RCC 7860 (cell line): Measurements from ENCODE around the gene CYTH1.
"Not testable (repeated sequence)": the region's sequence is repeated elsewhere in the genome, so short reads cannot be mapped to it uniquely, and the experiment has no call there.

Source experiments
- DNase-seq: peaks from one replicate; pipeline ENCODE4 v3.0.0-alpha.2; 2015; ENCODE audit warnings: low spot score
- FAIRE-seq: peaks from 2 replicates; lab custom pipeline; 2012; peaks lifted over from hg19 to GRCh38; lab: Jason Lieb, UNC

Gene CYTH1

GRCh38 chr17:78765821-78766220 is 16.3 kb downstream of the CYTH1 start:
- FAIRE-seq (no peak), DNase-seq (no peak)

GRCh38 chr17:78764871-78765270 is 17.2 kb downstream of the CYTH1 start:
- no peak for DNase-seq
- no peak for FAIRE-seq

DNA sequence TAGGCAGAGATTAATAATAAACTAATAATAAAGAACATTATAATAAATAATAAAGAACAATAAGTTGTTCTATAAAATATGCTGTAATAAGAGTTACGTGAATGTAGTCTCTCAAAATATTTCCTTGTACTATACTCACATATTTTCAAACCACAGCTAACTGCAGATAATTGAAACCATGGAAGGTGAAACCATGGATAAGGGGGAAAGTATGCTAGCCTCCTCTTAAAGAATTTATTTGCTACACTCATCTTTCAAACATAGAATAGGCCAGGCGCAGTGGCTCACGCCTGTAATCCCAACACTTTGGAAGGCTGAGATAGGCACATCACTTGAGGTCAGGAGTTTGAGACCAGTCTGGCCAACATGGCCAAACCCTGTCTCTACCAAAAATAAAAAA is 18.5 kb downstream of the CYTH1 start:
- no peak for DNase-seq
- FAIRE-seq: no peak

- DNase-seq: no peak
- FAIRE-seq: no peak
Measured at GRCh38 chr17:78761789-78762406, 20.2 kb downstream of the CYTH1 start.

DNA sequence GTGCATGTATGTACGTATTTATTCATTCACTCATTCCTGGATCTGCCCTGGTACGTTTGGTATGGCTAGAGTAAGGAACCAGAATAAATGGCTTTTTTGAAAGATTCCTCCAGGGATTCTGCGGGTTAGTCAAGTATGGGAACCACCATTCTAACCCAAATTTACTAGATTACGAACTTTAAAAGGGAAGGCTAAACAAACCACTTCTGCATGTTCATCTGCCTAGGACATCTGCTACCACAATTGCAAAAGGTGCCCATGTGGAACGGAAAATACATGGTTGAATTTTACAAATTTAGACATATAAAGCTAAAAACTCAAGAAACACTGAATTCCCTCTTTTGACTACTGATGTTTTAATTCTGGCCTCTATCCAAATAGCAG is 22.1 kb downstream of the CYTH1 start:
- FAIRE-seq (no peak), DNase-seq (no peak)

DNA sequence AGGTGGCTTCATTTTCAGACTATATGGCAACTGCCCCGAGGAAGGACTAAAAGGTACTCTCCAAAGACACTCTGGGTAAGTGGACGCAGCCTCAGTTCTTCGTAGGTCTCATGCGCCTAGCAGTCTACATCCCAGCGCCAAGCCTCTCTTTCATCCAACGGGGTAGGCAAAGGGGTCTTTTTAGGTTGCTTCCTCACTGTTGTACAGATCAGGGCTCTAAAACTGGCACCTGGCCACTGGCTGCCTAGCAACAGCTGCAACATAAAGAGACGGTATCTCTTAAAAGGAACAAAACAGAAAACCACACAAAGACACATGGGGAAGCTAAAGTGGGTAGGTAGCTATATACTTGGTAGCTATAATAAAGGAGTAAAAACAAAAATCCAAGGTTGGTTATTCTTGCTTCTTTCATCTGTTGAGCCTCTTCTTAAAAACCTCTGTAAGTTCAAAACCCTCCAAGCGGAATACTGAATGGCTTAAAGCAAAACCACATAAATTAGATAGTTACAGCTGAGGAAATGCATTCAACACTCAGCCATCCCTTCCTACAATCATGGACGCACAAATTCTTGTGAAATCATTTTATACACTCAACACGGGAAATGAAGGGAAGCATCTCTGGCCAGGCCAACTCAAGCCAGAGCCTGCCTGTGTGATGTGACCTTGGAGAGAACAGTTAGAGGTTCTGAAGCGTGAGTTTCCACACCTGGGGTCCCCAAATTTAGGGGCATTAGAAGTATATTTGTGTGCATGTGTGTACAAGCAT is 22.7 kb downstream of the CYTH1 start:
- no peak for FAIRE-seq
- no peak for DNase-seq

- FAIRE-seq (no peak), DNase-seq (no peak)
Measured at GRCh38 chr17:78753316-78754250, 28.5 kb downstream of the CYTH1 start.

DNA sequence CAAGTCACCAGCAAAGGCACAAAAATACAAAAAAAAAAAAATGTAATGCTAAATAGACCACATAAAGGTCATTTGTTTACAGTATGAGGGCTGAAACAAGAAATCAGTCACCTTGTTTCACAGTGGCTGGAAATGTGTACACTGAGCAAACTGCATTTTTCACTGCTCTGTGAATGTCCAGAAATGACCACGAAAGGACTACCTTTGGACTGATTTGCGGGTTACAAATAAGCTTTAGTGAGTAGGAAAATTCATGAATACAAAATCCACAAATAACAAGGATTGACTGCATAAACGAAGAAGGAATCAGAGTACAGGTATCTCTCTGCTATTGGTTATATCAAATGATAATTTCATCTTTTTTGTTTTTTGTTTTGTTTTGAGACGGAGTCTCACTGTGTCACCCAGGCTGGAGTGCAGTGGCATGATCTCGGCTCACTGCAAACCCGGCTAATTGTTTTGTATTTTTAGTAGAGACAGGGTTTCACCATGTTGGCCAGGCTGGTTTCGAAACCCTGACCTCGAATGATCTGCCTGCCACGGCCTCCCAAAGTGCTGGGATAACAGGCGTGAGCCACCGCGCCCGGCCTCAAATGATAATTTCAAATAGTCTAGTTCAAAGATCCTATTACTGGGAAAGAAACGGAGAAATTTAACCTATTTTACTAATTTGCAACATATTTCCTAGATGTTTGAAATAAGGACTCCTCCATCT is 30.5 kb downstream of the CYTH1 start:
- FAIRE-seq: no peak
- no peak for DNase-seq

DNA sequence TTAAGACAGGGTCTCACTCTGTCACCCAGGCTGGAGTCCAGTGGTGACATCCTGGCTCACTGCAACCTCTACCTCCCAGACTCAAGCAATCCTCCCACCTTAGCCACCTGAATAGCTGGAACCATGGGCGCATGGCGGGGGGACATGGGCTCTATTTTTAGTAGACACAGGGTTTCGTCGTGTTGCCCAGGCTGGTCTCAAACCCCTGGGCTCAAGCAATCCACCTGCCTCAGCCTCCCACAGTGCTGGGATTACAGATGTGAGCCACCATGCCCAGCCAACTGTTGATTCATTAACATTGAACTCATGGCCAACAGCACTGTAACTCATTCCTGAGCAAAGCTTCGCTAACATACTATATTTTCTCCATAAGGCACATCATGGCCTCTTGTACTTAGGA is 31.1 kb downstream of the CYTH1 start:
- not testable (repeated sequence) for FAIRE-seq, DNase-seq

DNA sequence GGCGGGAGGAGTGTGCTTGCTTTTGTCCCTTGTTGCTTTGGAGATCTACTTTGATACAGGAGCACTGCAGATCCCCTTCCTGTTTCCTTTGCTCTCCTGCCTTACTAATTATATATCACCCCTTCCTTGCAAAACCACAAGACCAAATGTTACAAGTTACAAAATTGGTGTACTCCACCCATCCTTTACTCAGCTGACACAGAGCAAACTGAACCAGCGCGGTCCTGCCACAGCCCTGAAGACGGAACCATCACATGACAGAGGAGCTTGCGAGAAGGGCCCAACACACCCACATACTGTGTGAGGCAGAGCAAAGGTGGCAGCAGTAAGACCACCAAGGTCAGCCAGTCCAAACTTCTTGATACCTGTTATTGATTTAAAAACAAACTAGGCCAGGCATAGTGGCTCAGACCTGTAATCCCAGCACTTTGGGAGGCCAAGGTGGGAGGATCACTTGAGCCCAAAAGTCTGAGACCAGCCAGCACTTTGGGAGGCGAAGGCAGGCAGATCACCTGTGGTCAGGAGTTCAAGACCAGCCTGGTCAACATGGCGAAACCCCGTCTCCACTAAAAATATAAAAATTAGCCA is 33.2 kb downstream of the CYTH1 start:
- no peak for FAIRE-seq
- DNase-seq: no peak

- FAIRE-seq (no peak), DNase-seq (no peak)
Measured at GRCh38 chr17:78748048-78748729, 33.9 kb downstream of the CYTH1 start.

GRCh38 chr17:78747488-78747887 is 34.6 kb downstream of the CYTH1 start:
- no peak for FAIRE-seq

GRCh38 chr17:78746949-78747269 is 35.2 kb downstream of the CYTH1 start:
- DNase-seq (no peak), FAIRE-seq (no peak)

More at GRCh38 chr17:78747488-78747887, 34.6 kb downstream of the CYTH1 start:
- no peak for DNase-seq

- DNase-seq (no peak), FAIRE-seq (no peak)
Measured at GRCh38 chr17:78746263-78746948, 35.7 kb downstream of the CYTH1 start.

GRCh38 chr17:78745407-78746088 is 36.5 kb downstream of the CYTH1 start:
- no peak for DNase-seq

GRCh38 chr17:78742901-78743300 is 39.2 kb downstream of the CYTH1 start:
- FAIRE-seq: no peak
- DNase-seq: no peak

More at GRCh38 chr17:78745407-78746088, 36.5 kb downstream of the CYTH1 start:
- no peak for FAIRE-seq

- FAIRE-seq: no peak
Measured at GRCh38 chr17:78741644-78742284, 40.3 kb downstream of the CYTH1 start.

DNA sequence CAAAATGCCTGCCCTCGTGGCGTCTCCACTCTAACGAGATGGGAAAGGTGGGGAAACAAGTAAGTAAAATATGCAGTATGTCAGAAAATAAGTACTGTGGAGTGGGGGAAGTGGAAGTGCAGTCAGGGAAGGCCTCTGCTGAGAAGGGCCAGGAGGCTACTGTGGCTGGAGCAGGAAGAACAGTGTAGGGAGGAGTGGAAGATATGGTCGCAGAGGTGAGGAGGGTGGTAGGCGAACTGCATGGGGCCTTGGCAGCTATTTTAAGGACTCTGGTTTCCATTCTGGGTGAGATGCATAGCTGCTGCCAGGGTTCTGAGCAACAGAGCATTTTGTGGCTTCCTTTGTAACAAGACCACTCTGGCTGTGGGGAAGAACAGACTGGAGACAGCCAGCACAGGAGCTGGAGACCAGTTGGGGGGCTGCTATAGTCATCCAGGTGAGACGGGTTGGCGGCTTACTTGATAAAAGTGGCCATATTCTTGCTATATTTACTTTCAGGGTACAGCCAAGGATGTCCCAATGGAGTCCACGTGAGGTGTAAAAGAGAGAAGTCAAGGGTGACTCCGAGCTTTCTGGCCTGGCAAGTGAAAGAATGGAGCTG is 42.6 kb downstream of the CYTH1 start:
- DNase-seq (no peak), FAIRE-seq (no peak)

More at GRCh38 chr17:78741644-78742284, 40.3 kb downstream of the CYTH1 start:
- DNase-seq: no peak
